GM06990 (cell line): Measurements from ENCODE around the gene PRKG2.

Experiments used
- DNase-seq: peaks from one replicate; pipeline ENCODE4 v3.0.0-alpha.2; 2011; ENCODE audit not compliant: insufficient read length; ENCODE audit errors: extremely low read depth
- H3K27me3 ChIP-seq: replicated peaks from 2 replicates; pipeline ENCODE4 v1.6.0; 2011; ENCODE audit warnings: low read length; ENCODE audit not compliant: control insufficient read depth, insufficient read depth
- H3K36me3 ChIP-seq: 2 replicates; pipeline ENCODE4 v1.5.1; 2011; ENCODE audit warnings: low read length; ENCODE audit not compliant: control insufficient read depth, insufficient read depth
- H3K4me3 ChIP-seq: replicated peaks from 2 replicates; pipeline ENCODE4 v1.5.1; 2011; ENCODE audit warnings: low read depth, mild to moderate bottlenecking, control low read depth, low read length
- TF ChIP-seq, protein P1 (sequence below): IDR thresholded peaks from 2 replicates; pipeline ENCODE4 v1.5.1; 2011; ENCODE audit warnings: low read length, control low read depth, mild to moderate bottlenecking, inconsistent platforms; ENCODE audit not compliant: insufficient read depth, poor library complexity, severe bottlenecking

The PRKG2 gene

DNA sequence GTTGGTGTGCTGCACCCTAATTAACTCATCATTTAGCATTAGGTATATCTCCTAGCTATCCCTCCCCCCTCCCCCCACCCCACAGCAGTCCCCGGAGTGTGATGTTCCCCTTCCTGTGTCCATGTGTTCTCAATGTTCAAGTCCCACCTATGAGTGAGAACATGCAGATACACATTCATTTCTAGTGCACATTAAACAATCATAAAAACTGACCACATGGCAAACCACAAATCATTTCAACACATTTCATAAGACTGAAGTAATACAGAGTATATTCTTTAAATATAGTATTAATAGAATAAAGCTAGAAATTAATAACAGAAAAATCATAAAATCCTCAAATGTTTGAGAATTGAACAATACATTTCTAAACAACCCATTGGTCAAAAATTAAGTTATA is 34.1 kb downstream of the PRKG2 start:
- Histone ChIP-seq H3K36me3 (no peaks in the 10 kb centered on the region), H3K4me3 (no peak overlapping the region), H3K27me3 (no peaks in the 10 kb centered on the region)
- no peak for DNase-seq
- TF ChIP-seq, protein P1, sequence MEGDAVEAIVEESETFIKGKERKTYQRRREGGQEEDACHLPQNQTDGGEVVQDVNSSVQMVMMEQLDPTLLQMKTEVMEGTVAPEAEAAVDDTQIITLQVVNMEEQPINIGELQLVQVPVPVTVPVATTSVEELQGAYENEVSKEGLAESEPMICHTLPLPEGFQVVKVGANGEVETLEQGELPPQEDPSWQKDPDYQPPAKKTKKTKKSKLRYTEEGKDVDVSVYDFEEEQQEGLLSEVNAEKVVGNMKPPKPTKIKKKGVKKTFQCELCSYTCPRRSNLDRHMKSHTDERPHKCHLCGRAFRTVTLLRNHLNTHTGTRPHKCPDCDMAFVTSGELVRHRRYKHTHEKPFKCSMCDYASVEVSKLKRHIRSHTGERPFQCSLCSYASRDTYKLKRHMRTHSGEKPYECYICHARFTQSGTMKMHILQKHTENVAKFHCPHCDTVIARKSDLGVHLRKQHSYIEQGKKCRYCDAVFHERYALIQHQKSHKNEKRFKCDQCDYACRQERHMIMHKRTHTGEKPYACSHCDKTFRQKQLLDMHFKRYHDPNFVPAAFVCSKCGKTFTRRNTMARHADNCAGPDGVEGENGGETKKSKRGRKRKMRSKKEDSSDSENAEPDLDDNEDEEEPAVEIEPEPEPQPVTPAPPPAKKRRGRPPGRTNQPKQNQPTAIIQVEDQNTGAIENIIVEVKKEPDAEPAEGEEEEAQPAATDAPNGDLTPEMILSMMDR = no peak

DNA sequence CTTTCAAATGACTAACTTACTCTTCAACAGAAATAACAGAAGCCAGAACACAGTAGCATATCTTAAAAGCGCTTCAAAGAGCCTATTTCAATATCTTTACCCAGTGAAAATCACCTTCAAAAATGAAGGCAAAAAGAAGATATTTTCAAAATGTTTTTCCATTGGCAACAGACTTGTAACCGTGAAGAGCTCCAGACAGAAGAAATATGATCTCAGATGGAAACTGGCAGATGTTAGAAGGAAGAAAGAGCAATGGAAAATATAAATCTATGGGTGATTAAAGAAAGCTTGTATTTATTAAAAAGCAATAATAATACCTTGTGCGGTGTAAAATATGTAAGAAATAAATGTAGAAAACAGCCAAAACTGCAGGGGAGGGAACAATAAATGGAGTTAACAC is 35.7 kb downstream of the PRKG2 start:
- TF ChIP-seq, protein P1 = no peak
- no peaks in the 10 kb centered on the region for H3K36me3 ChIP-seq
- H3K27me3 ChIP-seq = no peaks in the 10 kb centered on the region
- H3K4me3 ChIP-seq = no peak overlapping the region
- no peak for DNase-seq

DNA sequence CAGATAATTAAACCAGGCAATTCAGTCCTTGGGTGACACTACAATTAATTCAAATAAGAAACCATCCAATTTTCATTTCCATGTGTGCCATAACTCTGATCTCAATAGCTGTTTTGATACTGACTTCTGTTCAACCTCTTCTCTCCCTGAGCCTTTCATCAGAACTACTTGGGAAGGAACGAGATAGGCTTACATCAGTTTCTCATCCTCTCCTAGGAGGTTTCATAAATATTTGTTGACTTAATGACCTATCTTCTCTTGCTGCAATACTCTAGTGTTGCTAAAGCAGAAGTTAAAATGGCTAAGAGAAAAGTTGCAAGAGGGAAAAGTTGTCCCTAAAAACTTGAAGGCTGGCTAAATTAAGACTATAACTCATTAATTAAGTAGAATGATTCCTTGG is 41.8 kb downstream of the PRKG2 start:
- Histone ChIP-seq H3K4me3 (no peak overlapping the region), H3K27me3 (no peaks in the 10 kb centered on the region), H3K36me3 (no peaks in the 10 kb centered on the region)
- TF ChIP-seq, protein P1 = no peak
- no peak for DNase-seq

DNA sequence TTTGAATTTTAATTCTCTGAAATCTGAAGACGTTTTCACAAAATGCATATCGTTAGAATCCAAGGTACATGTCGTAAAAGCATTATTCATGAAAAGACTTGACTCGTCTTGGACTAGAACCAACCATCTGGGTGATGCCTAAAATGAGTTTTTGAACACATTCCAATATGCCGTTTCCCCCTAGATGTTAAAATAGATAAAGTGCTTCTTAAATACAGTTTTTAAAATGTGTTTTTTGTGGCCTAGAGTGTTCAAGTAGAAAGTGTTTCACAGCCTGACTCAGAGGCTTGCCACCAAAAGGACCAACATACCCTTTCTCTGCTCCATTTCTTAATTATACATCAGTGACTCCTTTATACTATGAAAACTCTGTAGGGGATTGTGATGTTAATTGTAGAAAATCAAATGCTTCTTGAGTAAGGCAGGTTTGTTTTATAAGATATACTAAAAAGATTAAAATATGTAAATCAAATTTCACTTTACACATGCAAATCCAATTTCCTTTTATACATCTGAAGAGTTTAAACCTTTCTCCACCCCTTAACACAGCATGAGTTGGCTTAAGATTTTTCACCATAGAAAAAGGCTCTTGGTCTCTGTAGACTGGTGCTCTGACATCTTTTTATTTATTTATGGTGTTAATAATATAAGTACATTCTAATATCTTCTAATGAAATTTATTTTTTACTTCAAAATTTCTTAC is 48.4 kb downstream of the PRKG2 start:
- H3K4me3 ChIP-seq = no peak overlapping the region
- TF ChIP-seq, protein P1 = no peak
- no peaks in the 10 kb centered on the region for H3K36me3 ChIP-seq
- H3K27me3 ChIP-seq = no peaks in the 10 kb centered on the region; the same call in 1 of the 2 replicates
- no peak for DNase-seq

DNA sequence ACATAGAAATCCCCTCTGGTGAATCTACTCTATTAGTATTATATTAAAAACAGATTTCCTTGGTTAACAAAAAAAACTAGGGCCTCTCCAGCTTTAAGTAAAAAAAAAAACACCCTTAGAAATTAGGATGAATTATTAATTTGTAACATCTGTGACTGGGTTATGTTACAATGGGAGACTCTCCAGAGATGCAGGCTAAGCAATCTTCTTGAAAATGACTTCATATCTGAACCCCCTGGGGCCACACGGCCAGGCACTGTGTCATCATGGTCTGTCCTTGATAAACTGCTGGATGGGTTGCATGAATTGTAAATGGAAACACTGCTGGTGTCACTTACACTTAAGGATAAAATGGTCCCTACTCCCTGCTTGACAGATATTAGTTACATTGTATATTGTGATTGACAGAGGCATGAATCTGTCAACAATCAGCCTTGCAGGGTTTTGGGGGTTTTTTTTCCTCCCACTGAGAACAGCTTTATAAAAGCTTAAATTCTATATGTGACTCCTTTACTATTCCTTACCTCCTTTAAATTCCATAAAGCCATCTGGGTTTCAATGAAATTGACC is 49.1 kb downstream of the PRKG2 start:
- Histone ChIP-seq H3K27me3 (no peaks in the 10 kb centered on the region; the same call in 1 of the 2 replicates), H3K36me3 (no peaks in the 10 kb centered on the region), H3K4me3 (no peak overlapping the region)
- TF ChIP-seq, protein P1 = no peak
- no peak for DNase-seq
